Measurements from ENCODE around the gene SCARF1. TPM values are rescaled to one million over a fixed set of nuclear protein-coding genes. Genes with fewer than 3 reads are reported as not detected.

The SCARF1 gene
- total RNA-seq, 1 donor from 2014 or later, result 37.4 TPM

DNA sequence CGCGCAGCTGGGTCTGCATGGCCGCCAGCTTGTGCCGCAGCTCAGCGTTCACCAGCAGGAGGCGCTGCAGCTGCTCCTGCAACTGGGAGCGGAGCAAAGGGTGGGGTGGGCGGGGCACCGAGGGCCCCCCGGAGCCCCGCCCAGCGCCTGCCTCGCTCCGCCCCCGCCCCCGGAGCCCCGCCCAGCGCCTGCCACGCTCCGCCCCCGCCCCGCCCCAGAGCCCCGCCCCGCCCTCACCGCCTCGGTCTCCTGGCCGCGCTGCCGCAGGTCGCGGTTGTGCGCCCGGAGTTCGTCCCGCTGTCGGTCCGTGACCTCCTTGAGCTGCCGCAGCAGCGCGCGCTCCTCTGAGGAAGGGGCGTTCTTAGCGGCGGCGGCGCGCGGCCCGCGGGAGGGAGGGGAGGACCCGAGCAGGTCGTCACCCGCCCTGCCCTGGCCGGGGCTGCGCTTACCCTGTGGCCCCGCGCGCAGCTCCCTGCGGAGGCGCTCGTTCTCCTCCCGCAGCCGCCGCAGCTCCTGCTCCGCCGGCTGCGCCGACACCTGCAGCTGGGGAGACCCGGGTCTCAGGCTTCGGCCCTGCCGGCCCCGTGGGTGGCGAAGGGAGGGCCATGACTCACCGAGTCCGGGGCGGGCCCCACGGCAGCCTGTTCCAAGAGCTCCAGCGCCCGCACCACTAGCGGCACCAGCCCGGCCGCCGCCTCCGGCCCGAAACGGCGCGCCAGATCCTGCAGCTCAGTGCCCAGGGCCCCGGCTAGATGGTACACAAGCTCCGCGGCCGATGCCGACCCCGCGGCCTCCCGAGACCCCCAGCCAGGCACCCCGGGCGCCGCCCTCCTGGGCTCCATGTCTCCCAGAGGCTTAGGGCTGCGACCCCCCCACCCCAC lies 3.7 kb upstream of the SCARF1 start:
- intact Hi-C loops (cut with DNase I), result no loop called here

DNA sequence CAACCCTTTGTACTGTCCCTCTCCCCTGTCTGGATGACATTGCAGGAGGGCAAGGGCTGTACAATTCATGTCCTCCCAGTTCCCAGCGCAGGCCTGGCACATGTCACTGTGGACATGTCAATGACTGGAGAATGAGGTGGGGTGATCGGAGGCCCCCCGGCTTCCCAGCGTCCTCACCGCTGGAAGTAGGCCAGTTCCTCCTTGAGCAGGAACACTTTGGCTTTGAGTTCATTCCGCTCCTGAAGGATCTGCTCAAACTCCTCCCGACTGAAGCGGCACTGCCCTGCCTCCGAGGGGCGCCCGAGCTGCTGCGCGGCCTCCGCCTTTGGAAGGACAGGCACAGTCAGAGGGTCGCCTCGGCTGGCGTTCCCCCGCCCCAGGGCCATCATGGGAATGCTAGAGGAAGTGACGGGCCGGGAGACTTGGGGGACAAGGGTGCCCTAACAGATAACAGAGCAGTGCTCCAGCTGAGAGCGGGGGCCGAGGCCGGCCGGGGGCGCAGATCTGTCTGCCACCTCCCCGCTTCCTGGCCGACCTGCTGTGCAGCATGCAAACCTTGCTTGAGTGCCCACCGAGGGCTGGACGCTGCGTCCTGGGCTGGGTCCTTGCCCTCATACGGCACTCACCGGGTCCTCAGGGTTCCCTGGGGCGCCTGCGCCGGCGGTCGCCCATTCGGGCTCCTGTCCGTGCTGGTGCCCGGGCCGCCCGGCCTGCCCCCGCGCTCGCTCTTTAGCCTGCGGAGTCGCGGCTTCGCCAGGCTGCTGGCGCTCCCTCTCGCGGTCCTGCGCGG lies 2.8 kb upstream of the SCARF1 start:
- Histone ChIP-seq H3K4me3 (peak overlapping the region; percentile 77), H3K9me3 (no peaks in the 10 kb centered on the region), H3K4me1 (peaks cover 65% of the 10 kb centered on the region), H3K27me3 (ENCODE audit: low read depth) (no peaks in the 10 kb centered on the region), H3K36me3 (peaks cover 36% of the 10 kb centered on the region), H3K27ac (peak overlapping the region; percentile 95)
- ATAC-seq (peak; percentile 2 to 3), DNase-seq (peak; percentile 78)
- TF ChIP-seq, protein P1, sequence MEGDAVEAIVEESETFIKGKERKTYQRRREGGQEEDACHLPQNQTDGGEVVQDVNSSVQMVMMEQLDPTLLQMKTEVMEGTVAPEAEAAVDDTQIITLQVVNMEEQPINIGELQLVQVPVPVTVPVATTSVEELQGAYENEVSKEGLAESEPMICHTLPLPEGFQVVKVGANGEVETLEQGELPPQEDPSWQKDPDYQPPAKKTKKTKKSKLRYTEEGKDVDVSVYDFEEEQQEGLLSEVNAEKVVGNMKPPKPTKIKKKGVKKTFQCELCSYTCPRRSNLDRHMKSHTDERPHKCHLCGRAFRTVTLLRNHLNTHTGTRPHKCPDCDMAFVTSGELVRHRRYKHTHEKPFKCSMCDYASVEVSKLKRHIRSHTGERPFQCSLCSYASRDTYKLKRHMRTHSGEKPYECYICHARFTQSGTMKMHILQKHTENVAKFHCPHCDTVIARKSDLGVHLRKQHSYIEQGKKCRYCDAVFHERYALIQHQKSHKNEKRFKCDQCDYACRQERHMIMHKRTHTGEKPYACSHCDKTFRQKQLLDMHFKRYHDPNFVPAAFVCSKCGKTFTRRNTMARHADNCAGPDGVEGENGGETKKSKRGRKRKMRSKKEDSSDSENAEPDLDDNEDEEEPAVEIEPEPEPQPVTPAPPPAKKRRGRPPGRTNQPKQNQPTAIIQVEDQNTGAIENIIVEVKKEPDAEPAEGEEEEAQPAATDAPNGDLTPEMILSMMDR (IDR thresholded peaks at IDR 0.05), result no peak
- intact Hi-C loops (cut with DNase I), result no loop called here

More for the DNA sequence above, 3.7 kb upstream of the SCARF1 start:
- Histone ChIP-seq H3K27me3 (ENCODE audit: low read depth) (no peaks in the 10 kb centered on the region), H3K4me3 (peak overlapping the region; percentile 84), H3K9me3 (no peaks in the 10 kb centered on the region), H3K36me3 (peaks cover 45% of the 10 kb centered on the region), H3K4me1 (peaks cover 60% of the 10 kb centered on the region), H3K27ac (peak overlapping the region; percentile 99)
- peak; percentile 79 to 88 for ATAC-seq
- TF ChIP-seq, protein P1 (IDR thresholded peaks at IDR 0.05), result peak; percentile 72
- peak; percentile 97 for DNase-seq

DNA sequence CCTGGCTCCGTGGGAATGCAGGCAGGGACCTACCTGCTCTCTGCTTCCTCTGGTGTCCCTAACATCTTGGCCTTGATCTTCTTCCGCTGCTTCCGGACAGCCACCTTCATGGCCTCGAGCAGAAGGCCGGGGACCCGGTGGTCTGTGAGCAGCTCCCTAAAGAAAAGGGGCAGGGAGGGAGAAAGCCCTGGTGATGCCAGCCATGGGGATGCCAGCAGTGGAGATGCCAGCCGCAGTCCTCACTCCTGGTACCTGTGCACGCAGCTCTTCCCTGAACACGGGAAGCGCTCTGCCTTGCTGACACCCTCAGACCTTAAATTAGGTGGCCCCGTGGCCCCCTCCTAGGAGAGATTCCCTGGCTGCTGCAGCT lies 2.3 kb upstream of the SCARF1 start:
- intact Hi-C loops (cut with DNase I), result no loop called here
- H3K4me3 ChIP-seq, result peak overlapping the region; percentile 77

DNA sequence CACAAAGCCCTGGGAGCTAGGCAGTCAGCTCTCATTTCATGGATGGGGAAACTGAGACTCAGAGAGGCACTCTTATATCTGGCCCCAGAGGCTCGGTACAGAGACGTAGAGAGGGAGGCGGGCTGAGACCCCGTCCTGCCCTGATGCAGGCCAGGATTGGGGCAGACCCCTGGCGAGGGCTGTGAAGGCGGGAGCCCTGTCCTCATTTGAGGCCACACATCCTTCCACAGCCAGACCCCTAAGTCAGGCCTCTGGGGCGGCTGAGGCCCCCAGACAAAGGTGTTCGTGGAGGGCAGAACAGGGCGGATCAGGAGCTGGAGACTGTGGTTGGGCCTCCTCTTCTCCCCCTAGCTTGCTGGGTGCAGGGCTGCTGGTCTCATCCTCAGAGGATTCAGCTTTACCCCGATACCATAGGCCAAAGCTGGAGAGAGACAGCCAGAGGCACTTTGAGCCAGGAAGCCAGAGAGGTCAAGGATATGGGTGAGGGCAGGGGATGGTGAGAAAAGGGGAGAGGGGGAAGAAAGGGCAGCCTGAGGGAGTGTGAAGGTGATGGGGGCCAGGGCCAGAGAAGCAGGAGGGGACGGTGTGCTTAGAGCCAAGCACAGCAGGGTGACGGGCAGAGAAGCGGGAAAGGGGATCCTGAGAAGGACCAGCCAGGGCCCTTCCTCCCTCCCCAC lies 805 bp upstream of the SCARF1 start:
- peaks cover 16% of the 10 kb centered on the region for H3K36me3 ChIP-seq
- TF ChIP-seq, protein P1 (IDR thresholded peaks at IDR 0.05), result no peak
- peak; percentile 41 for DNase-seq
- ATAC-seq, result no peak
- no peaks in the 10 kb centered on the region for H3K9me3 ChIP-seq
- peak overlapping the region; percentile 62 for H3K4me3 ChIP-seq
- intact Hi-C loops (cut with DNase I), result no loop called here
- H3K4me1 ChIP-seq, result peaks cover 65% of the 10 kb centered on the region
- no peaks in the 10 kb centered on the region for H3K27me3 ChIP-seq (ENCODE audit: low read depth)
- H3K27ac ChIP-seq, result peak overlapping the region; percentile 95

More for the DNA sequence above, 2.3 kb upstream of the SCARF1 start:
- DNase-seq (no peak), ATAC-seq (no peak)
- H3K27ac ChIP-seq, result peak overlapping the region; percentile 95
- TF ChIP-seq, protein P1 (IDR thresholded peaks at IDR 0.05), result no peak
- peaks cover 30% of the 10 kb centered on the region for H3K36me3 ChIP-seq
- no peaks in the 10 kb centered on the region for H3K9me3 ChIP-seq
- H3K4me1 ChIP-seq, result peaks cover 65% of the 10 kb centered on the region
- H3K27me3 ChIP-seq (ENCODE audit: low read depth), result no peaks in the 10 kb centered on the region

DNA sequence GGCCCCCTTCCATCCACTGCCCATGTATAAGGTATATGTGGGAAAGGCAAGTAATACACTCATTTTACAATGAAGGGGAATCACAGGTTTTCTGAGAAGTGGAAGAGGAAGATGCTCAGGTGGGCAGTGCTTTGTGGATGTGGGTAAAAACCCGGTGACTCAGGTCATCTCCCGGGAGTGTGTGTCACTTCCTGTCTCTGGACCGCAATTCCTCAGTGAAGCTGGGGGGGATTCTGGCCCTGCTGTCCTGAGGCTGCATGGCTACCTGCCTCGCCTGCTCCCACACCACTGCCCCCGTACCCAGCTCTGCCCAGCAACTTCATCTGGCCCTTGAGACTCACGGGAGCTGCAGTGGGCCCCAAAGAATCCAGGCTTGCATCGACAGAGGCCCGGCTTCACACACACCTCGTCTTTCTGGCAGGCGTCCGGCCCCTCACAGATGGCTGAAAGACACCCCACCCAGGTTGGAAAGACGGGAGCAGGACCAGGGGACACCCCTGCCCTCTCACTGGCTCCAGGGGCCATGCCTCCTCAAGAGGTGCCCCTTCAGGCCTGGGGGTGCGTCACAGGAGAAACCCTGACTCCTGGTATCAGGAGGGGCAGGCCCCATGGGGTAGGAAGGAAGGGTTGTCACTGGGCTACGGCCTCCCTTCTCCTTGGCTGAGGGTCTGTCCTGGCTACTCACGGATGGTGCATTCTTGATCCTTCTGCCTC lies 882 bp downstream of the SCARF1 start:
- no peak for ATAC-seq

More for the DNA sequence above, 882 bp downstream of the SCARF1 start:
- Histone ChIP-seq H3K36me3 (peaks cover 4% of the 10 kb centered on the region), H3K9me3 (no peaks in the 10 kb centered on the region), H3K4me1 (peaks cover 61% of the 10 kb centered on the region), H3K4me3 (peak overlapping the region; percentile 62), H3K27me3 (ENCODE audit: low read depth) (no peaks in the 10 kb centered on the region), H3K27ac (peak overlapping the region; percentile 95)
- TF ChIP-seq, protein P1 (IDR thresholded peaks at IDR 0.05), result no peak
- no peak for DNase-seq
- intact Hi-C loops (cut with DNase I), result no loop called here
